T-helper 1 cell treated with Interleukin-12 subunit alpha and Interleukin-12 subunit beta and Interleukin-4 antibody, amounts not matched to agents 30 μg/mL and 1 μg/mL, for 36 hours (primary cell): ENCODE measurements around the gene RPP14.
"Not testable (repeated sequence)": the region's sequence is repeated elsewhere in the genome, so short reads cannot be mapped to it uniquely, and the experiment has no call there.

ENCODE experiments used
- H3K27ac Mint-ChIP-seq: one replicate; pipeline ENCODE4 v1.8.0; 2021; ENCODE audit warnings: mild to moderate bottlenecking, mixed read lengths
- H3K27me3 Mint-ChIP-seq: one replicate; pipeline ENCODE4 v1.8.0; 2021; ENCODE audit warnings: low read depth, mixed read lengths
- H3K36me3 Mint-ChIP-seq: one replicate; pipeline ENCODE4 v1.8.0; 2021; ENCODE audit warnings: low read depth, mixed read lengths
- H3K4me1 Mint-ChIP-seq: one replicate; pipeline ENCODE4 v1.8.0; 2021; ENCODE audit warnings: low read depth, mixed read lengths
- H3K4me3 Mint-ChIP-seq: one replicate; pipeline ENCODE4 v1.8.0; 2021; ENCODE audit warnings: mild to moderate bottlenecking, moderate library complexity, mixed read lengths
- H3K9me3 Mint-ChIP-seq: one replicate; pipeline ENCODE4 v1.8.0; 2021; ENCODE audit warnings: mixed read lengths

The RPP14 gene

DNA sequence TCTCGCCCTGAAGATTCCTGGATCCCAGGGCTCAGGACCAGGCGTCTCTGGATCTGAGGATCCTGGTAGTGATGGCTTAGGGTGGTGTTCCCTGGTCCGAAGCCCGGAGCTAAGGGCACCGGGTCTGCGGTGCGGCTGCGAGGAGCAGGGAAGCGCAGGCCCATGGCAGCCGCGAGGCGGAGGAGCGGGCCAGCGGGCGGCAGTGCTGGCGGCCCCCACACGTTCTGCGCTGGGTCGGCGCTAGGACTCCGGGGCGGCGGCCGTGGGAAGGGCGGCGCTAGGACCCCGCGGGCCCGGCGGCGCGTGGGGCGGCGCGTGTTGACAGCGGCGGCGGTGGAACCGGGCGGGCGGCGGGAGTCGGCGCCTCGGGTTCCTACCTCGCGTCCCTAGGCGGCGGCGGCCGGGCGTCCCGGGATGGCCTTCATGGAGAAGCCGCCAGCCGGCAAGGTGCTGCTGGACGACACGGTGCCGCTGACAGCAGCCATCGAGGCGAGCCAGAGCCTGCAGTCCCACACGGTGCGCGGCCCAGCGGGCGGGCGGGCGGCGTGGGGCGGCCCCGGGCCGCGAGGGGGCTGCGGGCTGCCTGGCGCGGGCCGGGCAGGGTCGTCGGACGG, 26.6 kb downstream of the RPP14 start, which contains the start of gene PXK:
Gene PXK (plus strand): TSS at position 318 of the 614 bp plus-strand sequence. CDS start 97 bp downstream, at position 415.
- Mint-ChIP-seq H3K27ac (peak within 1 kb of the TSS; percentile 95), H3K4me3 (peak within 1 kb of the TSS; percentile 99), H3K4me1 (peaks cover 32% of the 10 kb centered on the region), H3K36me3 (peaks cover 9% of the 10 kb centered on the region), H3K9me3 (no peaks in the 10 kb centered on the region), H3K27me3 (peaks cover 3% of the 10 kb centered on the region)

- Mint-ChIP-seq H3K27me3 (peaks cover 3% of the 10 kb centered on the region), H3K27ac (peak overlapping the region; percentile 95), H3K9me3 (no peaks in the 10 kb centered on the region), H3K36me3 (peaks cover 9% of the 10 kb centered on the region), H3K4me3 (peak overlapping the region; percentile 99), H3K4me1 (peaks cover 32% of the 10 kb centered on the region)
These were observed 27.4 kb downstream of the RPP14 start for GRCh38 chr3:58333206-58334012.

GRCh38 chr3:58334013-58334321, 27.9 kb downstream of the RPP14 start:
- peak overlapping the region; percentile 95 for H3K27ac Mint-ChIP-seq
- H3K36me3 Mint-ChIP-seq: peaks cover 11% of the 10 kb centered on the region
- no peaks in the 10 kb centered on the region for H3K9me3 Mint-ChIP-seq
- peaks cover 1% of the 10 kb centered on the region for H3K27me3 Mint-ChIP-seq
- peak overlapping the region; percentile 99 for H3K4me3 Mint-ChIP-seq
- H3K4me1 Mint-ChIP-seq: peaks cover 35% of the 10 kb centered on the region

DNA sequence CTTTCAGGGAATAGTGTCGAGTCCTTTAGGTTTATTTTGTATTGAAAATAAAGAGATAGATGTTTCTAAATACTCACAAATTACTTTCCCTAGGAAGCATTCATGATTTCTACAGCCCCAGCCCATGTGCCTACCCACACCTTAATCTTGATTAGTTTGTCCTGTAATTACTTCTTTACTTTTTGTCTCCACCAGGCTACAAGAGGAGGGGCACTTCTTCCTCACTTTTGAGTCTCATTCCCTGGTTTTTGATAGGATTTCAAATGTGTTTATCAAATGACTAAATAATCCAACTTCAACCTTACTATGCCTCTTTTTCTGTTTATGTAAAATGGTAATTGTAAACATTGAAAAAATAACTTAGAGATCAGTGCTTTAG, 28.4 kb downstream of the RPP14 start:
- Mint-ChIP-seq H3K27ac (peak overlapping the region; percentile 95), H3K4me3 (peak overlapping the region; percentile 99), H3K36me3 (peaks cover 16% of the 10 kb centered on the region), H3K4me1 (peaks cover 37% of the 10 kb centered on the region), H3K27me3 (no peaks in the 10 kb centered on the region), H3K9me3 (no peaks in the 10 kb centered on the region)

DNA sequence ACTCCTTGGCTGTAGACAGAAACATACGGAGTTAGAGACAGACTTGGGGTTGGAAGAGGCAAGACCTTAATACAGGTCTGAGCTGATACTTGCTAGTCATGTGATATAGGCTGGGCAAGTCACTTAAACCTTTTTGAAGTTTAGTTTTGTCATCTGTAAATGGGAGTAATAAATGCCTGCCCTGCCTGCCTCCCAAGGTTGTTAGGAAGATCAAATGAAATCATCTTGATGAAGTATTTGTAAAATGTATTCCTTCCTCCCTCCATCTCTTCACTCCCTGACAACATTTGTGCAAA, 29.6 kb downstream of the RPP14 start:
- Mint-ChIP-seq H3K4me3 (peak overlapping the region; percentile 81), H3K9me3 (no peaks in the 10 kb centered on the region), H3K4me1 (peaks cover 34% of the 10 kb centered on the region), H3K27me3 (no peaks in the 10 kb centered on the region), H3K27ac (peak overlapping the region; percentile 95), H3K36me3 (peaks cover 18% of the 10 kb centered on the region)

GRCh38 chr3:58336135-58336882, 30.3 kb downstream of the RPP14 start:
- Mint-ChIP-seq H3K9me3 (no peaks in the 10 kb centered on the region), H3K27me3 (no peaks in the 10 kb centered on the region), H3K4me3 (peak overlapping the region; percentile 2), H3K27ac (peak overlapping the region; percentile 34), H3K4me1 (peaks cover 35% of the 10 kb centered on the region), H3K36me3 (peaks cover 25% of the 10 kb centered on the region)

- no peaks in the 10 kb centered on the region for H3K9me3 Mint-ChIP-seq
- H3K4me1 Mint-ChIP-seq: peaks cover 32% of the 10 kb centered on the region
- H3K4me3 Mint-ChIP-seq: no peak overlapping the region
These were observed 31.1 kb downstream of the RPP14 start for GRCh38 chr3:58337190-58337589.

DNA sequence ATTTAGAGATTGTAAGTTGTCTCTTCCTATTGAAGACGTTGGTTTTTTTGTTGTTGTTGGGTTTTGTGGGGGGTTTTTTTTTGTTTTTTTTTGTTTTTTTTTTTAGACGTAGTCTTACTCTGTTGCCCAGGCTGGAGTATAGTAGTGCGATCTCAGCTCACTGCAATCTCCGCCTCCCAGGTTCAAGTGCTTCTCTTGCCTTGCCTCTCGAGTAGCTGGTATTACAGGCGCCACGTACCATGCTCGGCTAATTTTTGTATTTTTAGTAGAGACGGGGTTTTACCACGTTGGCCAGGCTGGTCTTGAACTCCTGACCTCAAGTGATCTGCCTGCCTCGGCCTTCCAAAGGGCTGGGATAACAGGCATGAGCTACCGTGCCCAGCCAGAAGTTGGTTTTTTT, 33.1 kb downstream of the RPP14 start:
- H3K9me3 Mint-ChIP-seq, H3K27me3 Mint-ChIP-seq, H3K4me3 Mint-ChIP-seq: not testable (repeated sequence)
- Mint-ChIP-seq H3K27ac (peak overlapping the region; percentile 41), H3K4me1 (peaks cover 34% of the 10 kb centered on the region), H3K36me3 (peaks cover 30% of the 10 kb centered on the region)

More at GRCh38 chr3:58337190-58337589, 31.1 kb downstream of the RPP14 start:
- no peak overlapping the region for H3K27ac Mint-ChIP-seq
- peaks cover 28% of the 10 kb centered on the region for H3K36me3 Mint-ChIP-seq
- H3K27me3 Mint-ChIP-seq: no peaks in the 10 kb centered on the region

- Mint-ChIP-seq H3K4me1 (peaks cover 27% of the 10 kb centered on the region), H3K27me3 (no peaks in the 10 kb centered on the region), H3K27ac (peak overlapping the region; percentile 57), H3K9me3 (no peaks in the 10 kb centered on the region), H3K36me3 (peaks cover 29% of the 10 kb centered on the region), H3K4me3 (no peak overlapping the region)
These were observed 34.7 kb downstream of the RPP14 start for GRCh38 chr3:58340594-58341244.

DNA sequence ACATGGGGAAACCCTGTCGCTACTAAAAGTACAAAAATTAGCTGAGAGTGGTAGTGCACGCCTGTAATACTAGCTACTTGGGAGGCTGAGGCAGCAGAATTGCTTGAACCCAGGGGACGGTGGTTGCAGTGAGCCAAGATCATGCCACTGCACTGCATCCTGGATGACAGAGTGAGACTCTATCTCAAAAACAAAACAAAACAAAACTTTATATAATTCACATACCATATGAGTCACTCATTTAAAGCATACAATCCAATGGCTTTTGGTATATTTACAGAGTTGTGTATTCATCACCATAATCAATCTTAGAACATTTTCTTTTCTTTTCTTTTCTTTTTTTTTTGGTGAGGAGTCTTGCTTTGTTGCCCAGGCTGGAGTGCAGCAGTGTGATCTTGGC, 35.3 kb downstream of the RPP14 start:
- Mint-ChIP-seq H3K4me3 (no peak overlapping the region), H3K9me3 (no peaks in the 10 kb centered on the region), H3K27me3 (no peaks in the 10 kb centered on the region), H3K36me3 (peaks cover 28% of the 10 kb centered on the region), H3K4me1 (peaks cover 28% of the 10 kb centered on the region), H3K27ac (peak overlapping the region; percentile 49)

- peaks cover 35% of the 10 kb centered on the region for H3K4me1 Mint-ChIP-seq
These were observed 36.6 kb downstream of the RPP14 start for GRCh38 chr3:58342676-58343075.

GRCh38 chr3:58345457-58345856, 39.4 kb downstream of the RPP14 start:
- Mint-ChIP-seq H3K4me3 (no peak overlapping the region), H3K4me1 (peaks cover 48% of the 10 kb centered on the region), H3K9me3 (no peaks in the 10 kb centered on the region), H3K27me3 (no peaks in the 10 kb centered on the region), H3K36me3 (peaks cover 24% of the 10 kb centered on the region), H3K27ac (no peak overlapping the region)

More at GRCh38 chr3:58342676-58343075, 36.6 kb downstream of the RPP14 start:
- no peak overlapping the region for H3K4me3 Mint-ChIP-seq
- H3K27ac Mint-ChIP-seq: no peak overlapping the region
- H3K9me3 Mint-ChIP-seq: no peaks in the 10 kb centered on the region
- no peaks in the 10 kb centered on the region for H3K27me3 Mint-ChIP-seq
- peaks cover 30% of the 10 kb centered on the region for H3K36me3 Mint-ChIP-seq

GRCh38 chr3:58346368-58346767, 40.3 kb downstream of the RPP14 start:
- no peaks in the 10 kb centered on the region for H3K27me3 Mint-ChIP-seq
- no peaks in the 10 kb centered on the region for H3K9me3 Mint-ChIP-seq
- peaks cover 51% of the 10 kb centered on the region for H3K4me1 Mint-ChIP-seq
- peaks cover 18% of the 10 kb centered on the region for H3K36me3 Mint-ChIP-seq
- H3K4me3 Mint-ChIP-seq: peak overlapping the region; percentile 12
- H3K27ac Mint-ChIP-seq: peak overlapping the region; percentile 9

DNA sequence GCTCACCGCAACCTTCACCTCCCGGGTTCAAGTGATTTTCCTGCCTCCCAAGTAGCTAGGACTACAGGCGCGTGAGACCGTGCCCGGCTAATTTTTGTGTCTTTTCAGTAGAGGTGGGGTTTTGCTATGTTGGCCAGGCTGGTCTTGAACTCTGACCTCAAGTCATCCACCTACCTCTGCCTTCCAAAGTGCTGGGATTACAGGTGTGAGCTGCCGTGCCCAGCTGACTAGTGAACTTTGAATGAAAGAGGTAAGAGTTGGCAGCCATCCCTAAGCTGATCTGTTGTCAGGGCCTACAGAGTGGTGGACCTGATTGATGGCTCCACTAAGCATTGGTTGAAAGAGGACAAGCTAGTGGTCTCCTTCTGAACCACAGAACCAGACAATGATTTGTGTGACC, 41.9 kb downstream of the RPP14 start:
- no peaks in the 10 kb centered on the region for H3K9me3 Mint-ChIP-seq
- H3K4me3 Mint-ChIP-seq: no peak overlapping the region
- no peak overlapping the region for H3K27ac Mint-ChIP-seq
- peaks cover 17% of the 10 kb centered on the region for H3K36me3 Mint-ChIP-seq
- H3K27me3 Mint-ChIP-seq: no peaks in the 10 kb centered on the region
- H3K4me1 Mint-ChIP-seq: peaks cover 63% of the 10 kb centered on the region
